Medulla oblongata (tissue), 1 donor: ENCODE results near the gene MYCBP2.

Experiments used
- DNase-seq: peaks from one replicate; pipeline ENCODE4 v3.0.0-alpha.2; 2015; ENCODE audit errors: extremely low spot score

MYCBP2 gene

DNA sequence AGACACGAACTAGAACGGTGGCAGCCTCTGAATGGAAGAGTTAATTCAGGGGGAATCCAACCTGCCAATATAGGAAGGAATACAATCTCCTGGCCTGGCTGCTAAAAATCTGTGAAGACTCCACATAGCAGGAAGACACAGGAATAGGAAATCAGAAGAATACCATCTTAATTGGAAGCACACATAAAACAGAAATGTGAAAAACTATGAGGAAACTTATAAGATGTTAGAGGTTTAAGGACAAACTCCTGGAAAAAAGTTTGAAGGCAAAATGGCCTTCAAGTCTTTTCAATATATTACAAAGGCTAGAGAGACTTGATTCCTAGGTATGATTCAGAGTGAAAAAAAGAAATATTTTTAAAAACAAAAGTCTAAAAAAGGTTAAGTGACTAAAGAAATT is 221.8 kb downstream of the MYCBP2 start:
- no peak for DNase-seq

DNA sequence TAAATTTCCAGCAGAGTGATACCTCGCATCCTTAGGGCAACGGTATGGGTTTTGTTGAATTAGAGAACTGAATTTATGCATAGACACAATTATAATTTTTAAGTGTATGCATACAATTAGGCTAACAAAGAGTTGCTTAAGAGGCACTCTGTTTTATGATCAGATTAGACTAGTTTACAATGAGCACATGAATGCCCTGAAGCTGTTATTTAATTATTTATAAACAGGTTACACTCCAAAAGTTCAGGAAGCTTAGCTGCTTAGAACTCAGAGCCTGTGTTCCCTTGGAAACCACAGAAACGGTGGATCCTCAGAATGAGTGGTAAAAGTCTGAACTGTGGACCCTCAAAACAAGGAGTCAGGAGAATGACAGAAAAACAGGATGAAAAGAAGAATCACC is 227.5 kb downstream of the MYCBP2 start:
- no peak for DNase-seq

DNA sequence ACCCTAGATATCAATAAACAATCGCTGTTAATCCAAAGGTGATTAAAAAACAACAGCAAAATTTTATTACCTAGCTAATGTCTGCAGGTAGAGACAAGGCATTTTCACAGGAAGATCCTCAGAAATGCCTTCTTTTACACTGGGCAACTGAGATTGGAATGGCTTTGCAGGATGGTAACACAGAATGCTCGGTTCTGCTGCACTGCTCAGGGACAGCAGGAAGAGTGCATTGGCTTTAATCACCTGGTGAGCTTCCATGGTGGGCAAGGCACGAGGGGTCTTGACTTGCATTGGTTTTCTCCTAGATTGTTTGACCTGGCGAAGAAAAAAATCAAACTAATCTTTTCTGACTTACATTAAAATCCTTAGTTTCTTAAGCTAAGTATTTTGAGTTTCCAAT is 231.6 kb downstream of the MYCBP2 start:
- no peak for DNase-seq

- no peak for DNase-seq
These were observed 232.1 kb downstream of the MYCBP2 start for GRCh38 chr13:77094773-77095172.

GRCh38 chr13:77093735-77094134 is 233.2 kb downstream of the MYCBP2 start:
- no peak for DNase-seq

- DNase-seq = peak; percentile 55
These were observed 242.1 kb downstream of the MYCBP2 start for GRCh38 chr13:77084755-77085154.

- DNase-seq = no peak
These were observed 246.9 kb downstream of the MYCBP2 start for GRCh38 chr13:77079902-77080413.

DNA sequence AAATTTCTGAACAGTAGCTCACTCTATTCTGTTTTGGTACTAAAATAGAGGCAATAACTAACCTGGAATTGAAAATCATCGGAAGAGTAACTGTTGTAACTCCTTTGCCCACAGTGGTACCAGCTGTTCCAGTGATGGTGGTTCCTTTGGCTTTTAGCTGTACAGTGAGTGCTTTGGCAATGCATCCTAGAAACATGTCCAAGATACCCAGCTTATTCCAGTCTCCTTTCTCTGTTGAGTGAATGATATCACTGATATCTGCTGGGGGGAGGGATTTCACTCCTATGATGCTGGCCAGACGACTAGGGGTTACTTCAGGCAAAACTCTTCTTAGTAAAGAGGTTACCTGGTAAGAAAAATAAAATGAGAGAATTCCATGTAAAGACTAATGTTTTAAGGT is 259.4 kb downstream of the MYCBP2 start:
- no peak for DNase-seq

DNA sequence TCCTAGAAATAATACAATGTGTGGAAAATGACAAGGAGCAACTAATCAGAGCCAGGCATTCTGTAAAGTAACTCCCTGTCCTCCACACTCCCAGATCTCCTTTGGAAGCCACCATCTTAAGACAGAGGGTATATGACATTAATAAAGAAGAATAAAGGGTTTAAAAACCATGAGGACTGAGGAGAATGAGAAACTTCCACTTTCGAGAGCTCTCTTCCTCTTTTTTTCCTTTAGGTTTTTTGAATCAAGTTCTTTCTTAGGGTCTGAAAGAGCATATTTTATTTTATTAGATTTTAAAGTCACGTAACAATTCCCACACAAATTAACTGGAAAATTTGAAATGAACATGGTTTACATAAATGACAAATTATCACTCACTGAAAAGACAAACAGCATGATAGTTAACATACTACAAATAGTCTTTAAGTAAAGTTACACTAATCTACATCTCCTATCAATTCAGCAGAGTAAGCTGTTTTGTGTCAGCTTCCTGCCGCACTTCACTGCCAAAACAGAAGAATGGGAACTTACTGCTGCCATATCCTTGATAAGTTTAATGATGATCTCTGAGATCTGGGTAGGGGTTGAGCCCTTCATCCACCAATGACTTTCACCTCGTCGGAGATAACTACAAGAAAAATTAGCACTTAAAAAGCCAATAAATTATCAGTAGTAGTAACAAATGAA is 261.3 kb downstream of the MYCBP2 start:
- DNase-seq = peak; percentile 38

DNA sequence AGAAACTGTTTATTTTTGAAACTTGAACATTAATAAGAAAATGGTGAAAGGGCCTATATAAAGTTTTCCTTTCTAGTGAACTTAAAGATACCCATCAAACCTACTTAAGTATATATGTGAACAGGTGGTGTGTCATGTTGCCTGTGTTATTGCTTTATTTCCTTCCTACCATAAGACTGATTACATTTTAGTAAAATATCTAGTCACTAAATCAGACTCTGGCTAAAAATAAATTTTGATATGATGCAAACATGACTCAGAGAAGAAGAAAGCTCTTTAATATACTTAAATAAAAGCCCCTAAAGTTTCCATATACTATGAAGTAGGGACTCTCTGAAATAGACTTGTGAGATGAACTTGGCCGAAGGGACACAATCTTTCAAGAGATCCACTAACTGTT is 264.8 kb downstream of the MYCBP2 start:
- DNase-seq = no peak

DNA sequence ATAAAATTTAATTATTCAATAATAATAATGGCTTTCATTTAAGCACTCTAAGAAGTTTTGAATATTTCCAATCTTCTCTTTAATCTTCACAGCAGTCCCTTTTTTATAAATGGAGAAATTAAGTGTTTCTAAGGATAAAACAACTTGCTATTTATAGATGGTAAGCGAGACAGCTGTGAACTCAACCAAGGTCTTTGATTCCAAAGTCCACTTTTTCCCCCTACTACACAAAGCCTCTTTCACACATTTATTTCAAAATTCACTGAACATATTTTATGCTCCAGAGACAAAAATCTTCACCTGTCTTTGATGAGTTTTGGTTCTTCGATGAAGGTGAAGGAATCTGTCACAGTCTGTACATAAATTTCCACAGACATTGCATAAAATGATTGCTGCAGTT is 265.5 kb downstream of the MYCBP2 start:
- no peak for DNase-seq

GRCh38 chr13:77056886-77057285 is 270.0 kb downstream of the MYCBP2 start:
- DNase-seq = no peak

DNA sequence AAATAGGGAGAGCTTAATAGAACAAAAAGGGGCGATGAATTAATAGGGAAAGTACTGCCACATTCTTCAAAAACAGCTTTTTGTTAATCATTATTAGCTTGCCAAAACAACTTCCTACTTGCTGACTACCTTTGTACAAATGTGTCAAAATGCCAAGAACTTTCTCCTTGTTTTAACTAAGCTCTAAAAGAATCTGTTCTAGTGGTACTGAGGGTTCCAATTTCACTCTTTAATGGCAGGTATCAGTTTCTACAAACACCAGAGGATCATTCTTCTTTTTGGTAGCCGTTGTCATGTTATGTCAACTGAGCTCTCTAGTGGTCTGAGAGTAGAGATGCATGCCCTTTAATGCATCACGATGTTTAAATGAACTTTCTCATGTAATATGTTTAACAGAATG is 270.5 kb downstream of the MYCBP2 start:
- peak; percentile 21 for DNase-seq

DNA sequence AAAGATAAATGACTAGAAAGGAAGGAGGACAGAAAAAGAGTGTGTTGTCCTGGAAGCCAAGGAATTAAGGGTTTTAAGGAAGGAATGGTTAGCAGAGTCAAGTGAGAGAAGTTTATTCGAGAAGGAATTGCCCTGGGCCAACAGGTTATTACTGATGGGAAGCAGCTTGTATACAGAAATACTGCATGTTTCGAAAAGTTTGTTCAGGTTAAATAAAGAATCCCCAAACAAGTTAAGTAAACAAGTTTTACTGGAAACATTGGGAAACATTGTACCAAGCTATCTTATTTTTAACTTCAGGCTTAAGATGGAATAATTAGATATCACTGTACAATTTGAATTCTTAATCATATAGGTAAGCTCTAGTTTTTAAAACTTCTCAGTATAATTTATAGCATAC is 271.7 kb downstream of the MYCBP2 start:
- DNase-seq = no peak

GRCh38 chr13:77053192-77053591 is 273.7 kb downstream of the MYCBP2 start:
- DNase-seq = no peak

GRCh38 chr13:77048681-77049080 is 278.2 kb downstream of the MYCBP2 start:
- peak; percentile 29 for DNase-seq

- no peak for DNase-seq
These were observed 279.1 kb downstream of the MYCBP2 start for GRCh38 chr13:77047649-77048343.

GRCh38 chr13:77042566-77043177 is 284.2 kb downstream of the MYCBP2 start:
- DNase-seq = no peak

DNA sequence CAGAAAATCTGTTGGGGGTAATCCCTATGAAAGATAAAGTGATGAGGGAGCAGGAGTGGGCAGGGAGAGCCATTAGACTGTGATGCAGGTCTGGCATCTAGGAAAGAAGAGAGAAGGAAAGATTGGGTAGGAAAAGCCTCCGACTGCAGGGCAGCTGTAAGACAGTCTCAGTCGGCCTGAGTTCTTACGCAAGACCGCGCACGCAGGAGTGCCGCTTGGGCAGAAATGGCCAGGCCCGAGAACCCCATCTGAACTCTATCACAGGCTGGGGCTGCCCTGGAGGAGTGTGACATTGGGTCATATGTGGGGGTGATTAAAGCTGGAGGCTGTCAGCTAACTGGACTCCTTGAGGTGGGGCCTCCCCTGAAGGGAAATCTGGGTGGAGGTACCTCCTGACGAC is 286.1 kb downstream of the MYCBP2 start:
- DNase-seq = no peak

DNA sequence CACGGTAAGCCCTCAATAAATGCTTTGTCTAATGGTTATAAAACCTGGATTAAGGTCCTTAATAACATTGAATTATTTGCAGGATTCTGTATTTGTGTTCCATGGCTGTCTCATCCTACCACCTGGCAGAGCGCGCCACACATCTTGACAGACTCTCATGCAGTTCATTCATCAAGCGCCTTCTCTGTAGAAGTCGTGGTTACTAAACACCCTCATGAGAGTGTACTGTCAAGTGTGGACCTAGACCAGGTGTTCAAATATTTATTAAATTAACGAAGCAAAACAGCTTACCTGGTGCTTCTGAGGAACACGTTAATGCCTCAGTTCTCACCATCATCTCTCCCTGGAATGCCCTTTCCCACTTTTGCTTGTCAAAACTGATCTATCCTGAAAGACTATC is 286.8 kb downstream of the MYCBP2 start:
- no peak for DNase-seq

- DNase-seq = no peak
These were observed 287.9 kb downstream of the MYCBP2 start for GRCh38 chr13:77038907-77039480.

DNA sequence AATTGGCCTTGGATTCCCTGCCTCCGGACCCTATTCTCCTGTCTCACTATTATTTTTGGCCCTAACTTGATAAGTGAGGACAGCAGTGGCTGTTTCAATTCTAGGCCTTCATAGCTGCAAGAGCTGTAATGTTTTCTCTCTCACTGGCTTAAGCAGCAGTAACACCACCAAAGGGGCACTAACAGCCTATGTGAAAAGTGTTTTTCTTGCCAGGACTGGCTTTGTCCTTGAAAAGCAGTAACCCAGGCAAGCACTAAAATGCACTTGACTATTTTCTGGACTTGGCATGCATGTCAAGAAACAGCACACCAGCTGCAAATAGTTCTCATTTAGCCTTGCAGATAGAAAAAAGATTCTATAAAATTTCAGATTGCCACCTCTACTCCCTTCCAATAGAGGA is 290.6 kb downstream of the MYCBP2 start:
- DNase-seq = peak; percentile 79

GRCh38 chr13:77034881-77035280 is 292.0 kb downstream of the MYCBP2 start:
- DNase-seq = no peak
